Measurements from ENCODE around the gene TRMT10A. TPM values are rescaled to one million over a fixed set of nuclear protein-coding genes. Genes with fewer than 3 reads are reported as not detected.

The TRMT10A gene
- total and polyA plus RNA-seq, 2 of the 13 experiments (the other 11 are each of a cell fraction or from before 2014, with no cell fraction given) = 3.9 to 12.6 TPM

DNA sequence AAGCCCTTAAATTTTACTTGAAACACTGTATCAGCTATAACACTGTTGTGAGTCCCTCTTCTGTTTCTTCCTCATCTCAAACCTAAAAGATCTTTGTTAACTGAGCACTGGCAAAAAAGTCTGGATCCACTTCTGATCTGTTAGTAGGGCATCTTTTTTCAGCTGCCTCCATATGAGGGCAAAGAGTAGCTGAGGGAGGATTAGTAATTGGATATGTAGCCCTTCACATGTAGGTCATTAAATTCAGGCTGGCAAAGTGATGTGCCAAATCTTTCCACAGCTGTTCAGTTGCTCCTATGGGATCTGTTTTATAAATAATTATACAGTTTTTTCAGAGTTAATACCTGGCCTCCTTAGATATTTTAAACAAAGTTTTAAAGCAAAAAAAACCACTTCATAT is 1.1 kb upstream of the TRMT10A start (continued):
- TF ChIP-seq, protein P1, sequence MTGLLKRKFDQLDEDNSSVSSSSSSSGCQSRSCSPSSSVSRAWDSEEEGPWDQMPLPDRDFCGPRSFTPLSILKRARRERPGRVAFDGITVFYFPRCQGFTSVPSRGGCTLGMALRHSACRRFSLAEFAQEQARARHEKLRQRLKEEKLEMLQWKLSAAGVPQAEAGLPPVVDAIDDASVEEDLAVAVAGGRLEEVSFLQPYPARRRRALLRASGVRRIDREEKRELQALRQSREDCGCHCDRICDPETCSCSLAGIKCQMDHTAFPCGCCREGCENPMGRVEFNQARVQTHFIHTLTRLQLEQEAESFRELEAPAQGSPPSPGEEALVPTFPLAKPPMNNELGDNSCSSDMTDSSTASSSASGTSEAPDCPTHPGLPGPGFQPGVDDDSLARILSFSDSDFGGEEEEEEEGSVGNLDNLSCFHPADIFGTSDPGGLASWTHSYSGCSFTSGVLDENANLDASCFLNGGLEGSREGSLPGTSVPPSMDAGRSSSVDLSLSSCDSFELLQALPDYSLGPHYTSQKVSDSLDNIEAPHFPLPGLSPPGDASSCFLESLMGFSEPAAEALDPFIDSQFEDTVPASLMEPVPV (CRISPR knock-in tag; IDR thresholded peaks at IDR 0.05) = no peak
- TF ChIP-seq EED (CRISPR knock-in tag; IDR thresholded peaks at IDR 0.05) (no peak), ZNF317 (CRISPR knock-in tag; IDR thresholded peaks at IDR 0.05) (no peak)

DNA sequence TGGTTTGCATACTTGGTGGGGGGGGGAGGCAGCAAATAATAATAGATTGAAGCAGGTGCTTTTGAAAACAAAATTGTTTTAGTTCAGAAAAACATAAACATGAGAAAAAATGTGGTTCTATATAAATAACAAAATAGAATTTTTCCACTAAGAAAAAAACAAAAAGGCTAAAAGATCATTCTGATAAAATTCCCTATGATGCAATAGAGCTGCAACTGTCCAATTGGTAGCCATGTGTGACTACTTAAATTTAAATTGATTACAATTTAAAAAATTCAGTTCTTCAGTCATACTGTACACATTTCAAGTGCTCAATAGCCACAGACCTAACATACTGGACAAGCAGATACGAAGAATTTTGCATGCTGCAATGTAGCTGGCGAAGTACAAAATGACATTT is 11.0 kb downstream of the TRMT10A start:
- H3K79me2 ChIP-seq (ENCODE audit: insufficient read depth, low read length) = no peaks in the 10 kb centered on the region
- WGBS (ENCODE audit: low lambda C conversion rate) = 95% methylated on average over 2 of the region's 2 CpGs
- H3K27me3 ChIP-seq (ENCODE audit: control insufficient read depth in 1 of 2, insufficient read depth in 2 of 2, low read length in 2 of 2) = no peaks in the 10 kb centered on the region; a peak in 1 of 5 replicates
- ChIA-PET POLR2A (no interaction called here), CTCF (ENCODE audit: low intra/inter-chr PET ratio, low total read pairs) (no interaction called here)
- in situ Hi-C loops (cut with HindIII; ENCODE audit: extremely low pct_ligation_motif_present, low pct_unique_long_range_greater_than_20kb) (no loop called here), intact Hi-C loops (cut with micrococcal nuclease; ENCODE audit: unreplicated experiment) (no loop called here)
- no peak overlapping the region for H3K27ac ChIP-seq (ENCODE audit: extremely low read length, insufficient read depth, low read length)
- no peak for DNase-seq (ENCODE audit: low spot score)
- no peaks in the 10 kb centered on the region for H3K9me3 ChIP-seq (ENCODE audit: low read length)
- no peaks in the 10 kb centered on the region for H4K20me1 ChIP-seq (ENCODE audit: insufficient read depth, low read length)
- no peaks in the 10 kb centered on the region for H3K4me1 ChIP-seq (ENCODE audit: insufficient read depth, low read length)
- FAIRE-seq = no peak
- BruUV-seq (replicated peaks) = no TSS peak
- no peak overlapping the region for H3K4me2 ChIP-seq (ENCODE audit: low read depth, low read length)
- H2AFZ ChIP-seq (ENCODE audit: low read length) = no peak overlapping the region
- no peak for ATAC-seq
- H3K4me3 ChIP-seq (replicated peaks in 1 of 3; ENCODE audit: insufficient read depth in 1 of 3, low read depth in 2 of 3, low read length in 3 of 3) = no peak overlapping the region
- H3K9ac ChIP-seq (ENCODE audit: insufficient read depth, low read depth, low read length) = no peak overlapping the region
- no peaks in the 10 kb centered on the region for H3K36me3 ChIP-seq (replicated peaks in 1 of 2; ENCODE audit: control insufficient read depth in 1 of 2, insufficient read depth in 2 of 2, low read length in 2 of 2)
- TF ChIP-seq ARNT (IDR thresholded peaks at IDR 0.05) = no peak
- TF ChIP-seq, protein P2, sequence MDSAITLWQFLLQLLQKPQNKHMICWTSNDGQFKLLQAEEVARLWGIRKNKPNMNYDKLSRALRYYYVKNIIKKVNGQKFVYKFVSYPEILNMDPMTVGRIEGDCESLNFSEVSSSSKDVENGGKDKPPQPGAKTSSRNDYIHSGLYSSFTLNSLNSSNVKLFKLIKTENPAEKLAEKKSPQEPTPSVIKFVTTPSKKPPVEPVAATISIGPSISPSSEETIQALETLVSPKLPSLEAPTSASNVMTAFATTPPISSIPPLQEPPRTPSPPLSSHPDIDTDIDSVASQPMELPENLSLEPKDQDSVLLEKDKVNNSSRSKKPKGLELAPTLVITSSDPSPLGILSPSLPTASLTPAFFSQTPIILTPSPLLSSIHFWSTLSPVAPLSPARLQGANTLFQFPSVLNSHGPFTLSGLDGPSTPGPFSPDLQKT (CRISPR knock-in tag; IDR thresholded peaks at IDR 0.05; ENCODE audit: borderline replicate concordance) = no peak
- TF ChIP-seq ZNF101 (CRISPR knock-in tag; IDR thresholded peaks at IDR 0.05; ENCODE audit: borderline replicate concordance, low read depth) = no peak
- TF ChIP-seq EED (CRISPR knock-in tag; IDR thresholded peaks at IDR 0.05) = no peak
- no peak for TF ChIP-seq ZNF672 (CRISPR knock-in tag; IDR thresholded peaks at IDR 0.05)
- TF ChIP-seq IKZF4 (CRISPR knock-in tag; IDR thresholded peaks at IDR 0.05; ENCODE audit: borderline replicate concordance, low read depth, not compliant biosample characterization) = no peak
- TF ChIP-seq, protein P3, sequence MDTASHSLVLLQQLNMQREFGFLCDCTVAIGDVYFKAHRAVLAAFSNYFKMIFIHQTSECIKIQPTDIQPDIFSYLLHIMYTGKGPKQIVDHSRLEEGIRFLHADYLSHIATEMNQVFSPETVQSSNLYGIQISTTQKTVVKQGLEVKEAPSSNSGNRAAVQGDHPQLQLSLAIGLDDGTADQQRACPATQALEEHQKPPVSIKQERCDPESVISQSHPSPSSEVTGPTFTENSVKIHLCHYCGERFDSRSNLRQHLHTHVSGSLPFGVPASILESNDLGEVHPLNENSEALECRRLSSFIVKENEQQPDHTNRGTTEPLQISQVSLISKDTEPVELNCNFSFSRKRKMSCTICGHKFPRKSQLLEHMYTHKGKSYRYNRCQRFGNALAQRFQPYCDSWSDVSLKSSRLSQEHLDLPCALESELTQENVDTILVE (CRISPR knock-in tag; IDR thresholded peaks at IDR 0.05) = no peak
- TF ChIP-seq, protein P4, sequence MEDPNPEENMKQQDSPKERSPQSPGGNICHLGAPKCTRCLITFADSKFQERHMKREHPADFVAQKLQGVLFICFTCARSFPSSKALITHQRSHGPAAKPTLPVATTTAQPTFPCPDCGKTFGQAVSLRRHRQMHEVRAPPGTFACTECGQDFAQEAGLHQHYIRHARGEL (CRISPR knock-in tag; IDR thresholded peaks at IDR 0.05) = no peak
- TF ChIP-seq, protein P5, sequence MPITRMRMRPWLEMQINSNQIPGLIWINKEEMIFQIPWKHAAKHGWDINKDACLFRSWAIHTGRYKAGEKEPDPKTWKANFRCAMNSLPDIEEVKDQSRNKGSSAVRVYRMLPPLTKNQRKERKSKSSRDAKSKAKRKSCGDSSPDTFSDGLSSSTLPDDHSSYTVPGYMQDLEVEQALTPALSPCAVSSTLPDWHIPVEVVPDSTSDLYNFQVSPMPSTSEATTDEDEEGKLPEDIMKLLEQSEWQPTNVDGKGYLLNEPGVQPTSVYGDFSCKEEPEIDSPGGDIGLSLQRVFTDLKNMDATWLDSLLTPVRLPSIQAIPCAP (CRISPR knock-in tag; IDR thresholded peaks at IDR 0.05; ENCODE audit: low read depth) = no peak
- TF ChIP-seq, protein P6, sequence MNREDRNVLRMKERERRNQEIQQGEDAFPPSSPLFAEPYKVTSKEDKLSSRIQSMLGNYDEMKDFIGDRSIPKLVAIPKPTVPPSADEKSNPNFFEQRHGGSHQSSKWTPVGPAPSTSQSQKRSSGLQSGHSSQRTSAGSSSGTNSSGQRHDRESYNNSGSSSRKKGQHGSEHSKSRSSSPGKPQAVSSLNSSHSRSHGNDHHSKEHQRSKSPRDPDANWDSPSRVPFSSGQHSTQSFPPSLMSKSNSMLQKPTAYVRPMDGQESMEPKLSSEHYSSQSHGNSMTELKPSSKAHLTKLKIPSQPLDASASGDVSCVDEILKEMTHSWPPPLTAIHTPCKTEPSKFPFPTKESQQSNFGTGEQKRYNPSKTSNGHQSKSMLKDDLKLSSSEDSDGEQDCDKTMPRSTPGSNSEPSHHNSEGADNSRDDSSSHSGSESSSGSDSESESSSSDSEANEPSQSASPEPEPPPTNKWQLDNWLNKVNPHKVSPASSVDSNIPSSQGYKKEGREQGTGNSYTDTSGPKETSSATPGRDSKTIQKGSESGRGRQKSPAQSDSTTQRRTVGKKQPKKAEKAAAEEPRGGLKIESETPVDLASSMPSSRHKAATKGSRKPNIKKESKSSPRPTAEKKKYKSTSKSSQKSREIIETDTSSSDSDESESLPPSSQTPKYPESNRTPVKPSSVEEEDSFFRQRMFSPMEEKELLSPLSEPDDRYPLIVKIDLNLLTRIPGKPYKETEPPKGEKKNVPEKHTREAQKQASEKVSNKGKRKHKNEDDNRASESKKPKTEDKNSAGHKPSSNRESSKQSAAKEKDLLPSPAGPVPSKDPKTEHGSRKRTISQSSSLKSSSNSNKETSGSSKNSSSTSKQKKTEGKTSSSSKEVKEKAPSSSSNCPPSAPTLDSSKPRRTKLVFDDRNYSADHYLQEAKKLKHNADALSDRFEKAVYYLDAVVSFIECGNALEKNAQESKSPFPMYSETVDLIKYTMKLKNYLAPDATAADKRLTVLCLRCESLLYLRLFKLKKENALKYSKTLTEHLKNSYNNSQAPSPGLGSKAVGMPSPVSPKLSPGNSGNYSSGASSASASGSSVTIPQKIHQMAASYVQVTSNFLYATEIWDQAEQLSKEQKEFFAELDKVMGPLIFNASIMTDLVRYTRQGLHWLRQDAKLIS (CRISPR knock-in tag; IDR thresholded peaks at IDR 0.05) = no peak
- TF ChIP-seq ZNF3 (CRISPR knock-in tag; IDR thresholded peaks at IDR 0.05) = no peak

Measured in HepG2 (cell line).